NB4 (cell line): ENCODE data around the gene DUSP28.

ENCODE experiments used
- DNase-seq: peaks from one replicate; pipeline ENCODE4 v3.0.0; 2010; ENCODE audit warnings: low read depth
- H3K4me3 ChIP-seq: one replicate; pipeline ENCODE4 v1.5.1; 2011; ENCODE audit warnings: mild to moderate bottlenecking, low read depth, low read length, moderate library complexity
- MYC ChIP-seq: IDR thresholded peaks from 2 replicates; pipeline ENCODE4 v1.6.1; 2011; ENCODE audit warnings: low read depth, low read length
- POLR2A ChIP-seq: IDR thresholded peaks from 2 replicates; pipeline ENCODE4 v1.6.1; 2011; ENCODE audit warnings: mild to moderate bottlenecking; ENCODE audit not compliant: insufficient read length; ENCODE audit errors: extremely low read depth
- TF ChIP-seq, protein P1 (sequence below): IDR thresholded peaks from one replicate; pipeline ENCODE4 v1.5.1; 2012; ENCODE audit warnings: low read depth, low read length
- TF ChIP-seq, protein P2 (sequence below): IDR thresholded peaks from 2 replicates; pipeline ENCODE4 v1.6.1; 2011; ENCODE audit warnings: low read depth, low read length

DUSP28 gene

DNA sequence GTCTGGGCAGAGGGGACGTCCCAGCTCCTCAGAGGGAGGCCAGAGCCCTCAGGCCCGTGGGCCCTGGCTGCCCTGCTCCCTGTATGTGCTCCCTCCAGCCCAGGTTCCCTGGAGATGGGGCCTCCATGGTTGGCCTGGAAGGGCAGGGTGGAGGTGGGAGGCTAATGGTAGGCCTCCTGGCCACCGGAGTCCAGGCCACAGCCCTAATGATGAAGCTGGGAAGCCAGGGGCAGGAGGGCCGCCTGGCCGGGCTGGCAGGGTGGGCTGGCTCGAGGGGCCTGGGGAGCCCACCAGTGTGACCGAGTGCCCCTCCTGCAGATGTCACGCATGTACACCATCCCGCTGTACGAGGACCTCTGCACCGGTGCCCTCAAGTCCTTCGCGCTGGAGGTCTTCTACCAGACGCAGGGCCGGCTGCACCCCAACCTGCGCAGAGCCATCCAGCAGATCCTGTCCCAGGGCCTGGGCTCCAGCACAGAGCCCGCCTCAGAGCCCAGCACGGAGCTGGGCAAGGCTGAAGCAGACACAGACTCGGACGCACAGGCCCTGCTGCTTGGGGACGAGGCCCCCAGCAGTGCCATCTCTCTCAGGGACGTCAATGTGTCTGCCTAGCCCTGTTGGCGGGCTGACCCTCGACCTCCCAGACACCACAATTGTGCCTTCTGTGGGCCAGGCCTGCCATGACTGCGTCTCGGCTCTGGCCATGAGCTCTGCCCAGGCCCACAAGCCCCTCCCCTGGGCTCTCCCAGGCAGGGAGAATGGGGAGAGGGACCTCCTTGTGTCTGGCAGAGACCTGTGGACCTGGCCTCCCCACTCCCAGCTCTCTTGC, 17.3 kb downstream of the DUSP28 start:
- DNase-seq = no peak
- H3K4me3 ChIP-seq = no peak overlapping the region
- TF ChIP-seq, protein P1, sequence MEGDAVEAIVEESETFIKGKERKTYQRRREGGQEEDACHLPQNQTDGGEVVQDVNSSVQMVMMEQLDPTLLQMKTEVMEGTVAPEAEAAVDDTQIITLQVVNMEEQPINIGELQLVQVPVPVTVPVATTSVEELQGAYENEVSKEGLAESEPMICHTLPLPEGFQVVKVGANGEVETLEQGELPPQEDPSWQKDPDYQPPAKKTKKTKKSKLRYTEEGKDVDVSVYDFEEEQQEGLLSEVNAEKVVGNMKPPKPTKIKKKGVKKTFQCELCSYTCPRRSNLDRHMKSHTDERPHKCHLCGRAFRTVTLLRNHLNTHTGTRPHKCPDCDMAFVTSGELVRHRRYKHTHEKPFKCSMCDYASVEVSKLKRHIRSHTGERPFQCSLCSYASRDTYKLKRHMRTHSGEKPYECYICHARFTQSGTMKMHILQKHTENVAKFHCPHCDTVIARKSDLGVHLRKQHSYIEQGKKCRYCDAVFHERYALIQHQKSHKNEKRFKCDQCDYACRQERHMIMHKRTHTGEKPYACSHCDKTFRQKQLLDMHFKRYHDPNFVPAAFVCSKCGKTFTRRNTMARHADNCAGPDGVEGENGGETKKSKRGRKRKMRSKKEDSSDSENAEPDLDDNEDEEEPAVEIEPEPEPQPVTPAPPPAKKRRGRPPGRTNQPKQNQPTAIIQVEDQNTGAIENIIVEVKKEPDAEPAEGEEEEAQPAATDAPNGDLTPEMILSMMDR = no peak
- TF ChIP-seq POLR2A (no peak), MYC (no peak)
- TF ChIP-seq, protein P2, sequence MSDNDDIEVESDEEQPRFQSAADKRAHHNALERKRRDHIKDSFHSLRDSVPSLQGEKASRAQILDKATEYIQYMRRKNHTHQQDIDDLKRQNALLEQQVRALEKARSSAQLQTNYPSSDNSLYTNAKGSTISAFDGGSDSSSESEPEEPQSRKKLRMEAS = no peak

DNA sequence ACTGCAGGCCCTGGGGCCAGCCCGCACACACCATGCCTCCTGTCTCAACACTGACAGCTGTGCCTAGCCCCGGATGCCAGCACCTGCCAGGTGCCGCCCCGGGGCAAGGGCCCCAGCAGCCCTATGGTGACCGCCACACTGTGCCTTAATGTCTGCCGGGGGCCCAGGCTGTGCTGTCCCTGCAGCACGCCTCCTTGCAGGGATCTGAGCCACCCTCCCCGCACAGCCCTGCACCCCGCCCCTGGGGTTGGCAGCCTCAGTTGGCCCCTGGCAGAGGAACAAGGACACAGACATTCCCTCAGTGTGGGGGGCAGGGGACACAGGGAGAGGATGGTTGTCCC, 17.9 kb downstream of the DUSP28 start:
- no peak overlapping the region for H3K4me3 ChIP-seq
- DNase-seq = no peak
- TF ChIP-seq POLR2A (no peak), MYC (no peak)
- TF ChIP-seq, protein P2 = no peak
- TF ChIP-seq, protein P1 = no peak

DNA sequence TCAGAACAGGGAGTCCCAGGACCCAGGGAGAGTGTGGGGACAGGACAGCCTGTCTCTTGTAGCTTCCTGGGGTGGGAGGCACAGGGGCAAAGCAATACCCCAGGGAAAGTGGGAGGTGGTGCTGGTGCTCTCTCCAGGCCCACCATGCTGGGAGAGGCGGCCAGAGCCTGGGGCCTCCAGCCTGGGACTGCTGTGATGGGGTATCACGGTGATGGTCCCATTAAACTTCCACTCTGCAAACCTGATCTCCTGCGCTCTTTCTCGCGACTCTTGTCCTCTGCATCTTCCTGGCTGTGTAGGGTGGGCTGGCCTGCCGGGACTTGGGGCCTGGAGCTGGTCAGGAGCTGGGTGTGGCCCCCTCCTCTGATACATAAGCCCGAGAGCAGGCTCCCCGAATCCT, 18.3 kb downstream of the DUSP28 start:
- DNase-seq = no peak
- no peak overlapping the region for H3K4me3 ChIP-seq
- TF ChIP-seq POLR2A (no peak), MYC (no peak)
- TF ChIP-seq, protein P1 = no peak
- TF ChIP-seq, protein P2 = no peak

DNA sequence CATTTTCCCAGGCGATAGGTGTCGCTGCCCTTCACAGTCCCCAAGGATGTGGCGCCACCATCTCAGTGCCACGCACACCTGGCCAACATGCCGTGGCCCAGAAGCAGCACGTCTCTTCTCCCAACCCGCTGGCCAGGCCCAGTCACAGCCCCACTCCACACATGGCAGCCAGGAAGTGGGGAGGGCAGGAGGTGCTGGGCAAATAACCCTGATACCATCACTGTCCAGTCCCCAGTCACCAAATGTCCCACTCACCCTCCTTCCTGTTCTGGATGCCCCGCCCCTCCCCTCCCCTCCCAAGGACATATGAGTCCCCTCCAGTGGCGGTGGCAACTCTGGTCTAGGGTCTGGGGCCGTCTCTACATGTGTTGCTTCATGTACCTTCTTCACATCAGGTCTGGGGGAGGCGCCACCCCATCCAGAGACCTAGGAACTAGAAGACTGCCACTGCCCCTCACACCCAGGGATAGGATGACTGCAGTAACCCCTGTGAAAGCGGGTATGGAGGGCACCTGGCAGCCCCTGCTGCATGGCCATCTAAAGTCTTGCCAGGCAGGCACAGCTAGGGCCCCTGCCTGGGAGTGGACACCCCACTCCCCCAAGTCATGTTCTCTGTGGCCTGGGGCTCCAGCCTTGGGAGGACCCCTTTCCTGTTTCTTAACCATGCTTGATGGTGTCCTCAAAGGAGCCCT, 19.1 kb downstream of the DUSP28 start:
- H3K4me3 ChIP-seq = no peak overlapping the region
- DNase-seq = peak; percentile 55
- TF ChIP-seq, protein P1 = no peak
- TF ChIP-seq, protein P2 = no peak
- TF ChIP-seq MYC (no peak), POLR2A (no peak)

DNA sequence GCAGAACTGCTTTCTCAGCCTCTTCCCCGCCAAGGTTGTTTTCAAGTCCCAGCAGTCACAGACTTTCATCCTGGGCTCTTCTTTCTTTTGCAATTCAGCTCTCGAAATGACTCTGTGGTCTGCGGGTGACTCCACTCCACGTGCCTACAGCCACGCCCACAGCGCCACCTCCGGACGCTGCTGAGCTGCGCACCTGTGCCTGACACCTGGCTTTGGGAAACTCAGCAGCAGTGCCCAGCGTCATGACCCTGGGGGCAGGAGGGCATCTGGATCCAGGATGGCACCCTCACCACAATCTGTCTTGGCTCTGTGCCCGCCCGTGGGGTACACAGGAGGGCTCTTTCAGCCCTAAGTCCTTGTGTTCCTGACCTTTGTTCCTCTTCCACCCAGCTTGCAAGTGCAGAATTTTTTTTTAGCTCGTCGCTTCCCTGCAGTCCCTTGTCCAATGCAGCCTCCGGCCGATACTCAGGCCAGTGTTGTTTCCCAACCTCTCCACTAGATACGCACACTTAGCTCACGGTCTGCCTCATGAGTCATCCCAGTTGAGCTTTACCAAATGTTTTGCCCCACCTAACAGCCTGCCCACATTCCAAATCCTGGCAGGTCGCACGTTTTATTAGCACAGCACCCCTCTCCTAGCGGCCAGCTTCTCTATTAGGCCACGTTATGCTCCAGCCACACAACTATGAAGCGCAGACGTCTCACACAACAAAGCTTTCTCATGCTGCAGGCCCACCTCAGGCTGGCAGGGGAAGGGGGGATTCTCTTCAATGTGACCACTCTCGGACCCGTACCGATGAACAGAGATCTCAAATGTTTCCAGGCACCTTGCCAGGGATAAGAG, 19.8 kb downstream of the DUSP28 start:
- DNase-seq = peak; percentile 95
- no peak overlapping the region for H3K4me3 ChIP-seq
- TF ChIP-seq POLR2A (no peak), MYC (peak; percentile 90)
- TF ChIP-seq, protein P1 = peak; percentile 43
- TF ChIP-seq, protein P2 = peak; percentile 94
